ENCODE measurements around the gene FOXB1.

GRCh38 chr15:60006873-60007272 lies 2.8 kb downstream of the FOXB1 start:
- TF ChIP-seq CTCF (IDR thresholded peaks at IDR 0.05) (no peak), POLR2A (IDR thresholded peaks at IDR 0.05) (no peak)
